Purkinje cell (primary cell): Measurements from ENCODE around the gene TEX261. TPM values are rescaled to one million over a fixed set of nuclear protein-coding genes. Genes with fewer than 3 reads are reported as not detected.

Source experiments
- polyA plus RNA-seq: library from polyadenylated mRNA; unstranded; fragments of >200 nt; fragmentation: Nextera tagmentation; gene quantifications from 2 replicates; pipeline ENCODE4 v1.2.1, GENCODE V29; 2014

Gene TEX261
- 15.1 and 16.5 TPM in 2 replicates for polyA plus RNA-seq

GRCh38 chr2:70994699-70995425 lies at the start of gene TEX261:
TEX261 (minus strand) TSS chr2:70994873; CDS start chr2:70994757, 116 bp downstream.

GRCh38 chr2:70978341-70979179 lies 16.1 kb downstream of the TEX261 start, which contains the start of gene ANKRD53:
ANKRD53 (plus strand) TSS chr2:70978630; CDS start chr2:70978646, 16 bp downstream.

Other genes starting within 250 kb of the TEX261 start
- 0.46 and 5.4 TPM in 2 replicates for gene ADD2, start 226.7 kb downstream of the TEX261 start, polyA plus RNA-seq
- gene FIGLA, start 204.2 kb downstream of the TEX261 start, polyA plus RNA-seq, result not detected in 2 replicates
- not detected in 2 replicates for gene CLEC4F, start 174.3 kb downstream of the TEX261 start, polyA plus RNA-seq
- not detected in 2 replicates for gene CD207, start 159.1 kb downstream of the TEX261 start, polyA plus RNA-seq
- gene VAX2, start 94.3 kb downstream of the TEX261 start, polyA plus RNA-seq, result 0.40 TPM in 1 of 2 replicates, not detected in the other
- not detected in 2 replicates for gene ATP6V1B1, start 59.0 kb downstream of the TEX261 start, polyA plus RNA-seq
- gene ANKRD53, start 16.2 kb downstream of the TEX261 start, polyA plus RNA-seq, result not detected in 2 replicates
- 61.0 and 69.8 TPM in 2 replicates for gene NAGK, start 73.8 kb upstream of the TEX261 start, polyA plus RNA-seq
- 68.3 and 82.9 TPM in 2 replicates for gene MCEE, start 135.4 kb upstream of the TEX261 start, polyA plus RNA-seq
- 54.1 and 70.1 TPM in 2 replicates for gene MPHOSPH10, start 135.8 kb upstream of the TEX261 start, polyA plus RNA-seq
- gene PAIP2B, start 232.2 kb upstream of the TEX261 start, polyA plus RNA-seq, result 1.2 and 1.4 TPM in 2 replicates